Neuron (in vitro differentiated cells): ENCODE measurements around the gene NCAPG2.

Experiments
- H2AFZ ChIP-seq: one replicate; pipeline ENCODE4 v1.6.1; 2013; ENCODE audit warnings: low read depth, mild to moderate bottlenecking, inconsistent platforms, low read length, moderate library complexity
- H3K27me3 ChIP-seq: one replicate; pipeline ENCODE4 v1.6.1; 2013; ENCODE audit warnings: low read length; ENCODE audit not compliant: insufficient read depth
- H3K36me3 ChIP-seq: one replicate; pipeline ENCODE4 v1.6.1; 2013; ENCODE audit warnings: low read length; ENCODE audit not compliant: insufficient read depth
- H3K4me1 ChIP-seq: one replicate; pipeline ENCODE4 v1.6.1; 2013; ENCODE audit warnings: low read length; ENCODE audit not compliant: insufficient read depth
- H3K4me3 ChIP-seq: 2 replicates; pipeline ENCODE4 v1.5.1; 2013; ENCODE audit warnings: mild to moderate bottlenecking, low read length, moderate library complexity
- H3K9me3 ChIP-seq: one replicate; pipeline ENCODE4 v1.6.1; 2013; ENCODE audit warnings: low read length

Gene NCAPG2

DNA sequence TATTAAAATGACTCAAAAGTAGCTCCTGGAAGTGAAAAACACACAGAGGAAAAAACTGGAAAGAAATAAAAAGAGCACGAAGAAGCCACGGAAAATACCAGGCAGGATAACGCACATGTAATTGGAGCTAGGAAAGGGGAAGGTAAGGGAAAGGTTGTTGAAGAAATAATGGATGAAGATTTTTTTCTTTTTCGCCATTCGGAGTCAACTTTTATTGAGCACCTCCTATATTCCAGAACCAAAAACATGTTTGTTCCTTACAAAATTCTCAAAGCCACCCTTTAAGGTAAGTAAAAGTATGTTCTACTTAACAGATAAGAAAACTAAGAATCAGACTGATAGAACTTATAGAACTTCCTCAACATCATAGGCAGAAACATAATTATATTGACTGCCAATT, 84.2 kb downstream of the NCAPG2 start:
- Histone ChIP-seq H3K9me3 (no peaks in the 10 kb centered on the region), H3K4me3 (no peak overlapping the region), H3K4me1 (no peaks in the 10 kb centered on the region), H3K27me3 (no peaks in the 10 kb centered on the region), H3K36me3 (peaks cover 5% of the 10 kb centered on the region), H2AFZ (no peak overlapping the region)

DNA sequence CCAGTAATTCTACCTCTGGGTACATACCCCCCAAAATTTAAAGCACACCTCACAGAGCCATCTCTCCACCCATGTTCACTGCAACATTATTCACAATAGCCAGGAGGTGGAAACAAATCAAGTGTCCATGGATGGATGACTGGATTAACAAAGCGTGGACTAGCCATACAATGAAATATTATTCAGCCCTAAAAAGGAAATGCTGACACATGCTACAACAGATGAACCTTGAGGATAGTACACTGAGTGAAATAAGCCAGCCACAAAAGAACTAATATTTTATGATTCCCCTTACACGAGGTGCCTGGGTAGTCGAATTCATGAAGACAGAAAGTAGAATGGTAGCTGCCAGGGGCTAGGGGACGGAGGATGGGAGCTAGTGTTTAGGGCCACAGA, 85.9 kb downstream of the NCAPG2 start:
- Histone ChIP-seq H3K36me3 (peaks cover 5% of the 10 kb centered on the region), H3K4me1 (no peaks in the 10 kb centered on the region), H3K4me3 (no peak overlapping the region)

DNA sequence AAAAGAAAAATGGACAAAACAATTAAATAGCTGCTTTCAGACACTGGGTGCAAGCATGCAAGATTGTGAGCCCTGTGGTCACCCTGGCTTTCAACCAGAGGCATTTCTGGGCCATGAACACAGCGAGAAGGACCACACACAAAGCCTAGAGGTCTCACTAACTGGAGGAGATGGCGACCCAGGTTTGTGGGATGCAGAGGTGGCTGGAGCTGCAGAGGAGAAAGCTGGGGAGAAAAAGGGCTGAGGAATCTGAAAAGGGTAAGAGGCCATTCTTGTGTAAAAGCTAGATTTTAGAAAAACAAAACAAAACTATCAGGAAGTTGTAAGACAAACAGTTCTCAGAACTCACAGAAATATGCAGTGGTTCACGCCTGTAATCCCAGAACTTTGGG, 86.9 kb downstream of the NCAPG2 start:
- Histone ChIP-seq H2AFZ (no peak overlapping the region), H3K36me3 (peaks cover 5% of the 10 kb centered on the region), H3K9me3 (no peaks in the 10 kb centered on the region), H3K4me1 (no peaks in the 10 kb centered on the region), H3K27me3 (no peaks in the 10 kb centered on the region), H3K4me3 (no peak overlapping the region)

More for the DNA sequence above, 85.9 kb downstream of the NCAPG2 start:
- Histone ChIP-seq H3K9me3 (no peaks in the 10 kb centered on the region), H3K27me3 (no peaks in the 10 kb centered on the region), H2AFZ (no peak overlapping the region)

DNA sequence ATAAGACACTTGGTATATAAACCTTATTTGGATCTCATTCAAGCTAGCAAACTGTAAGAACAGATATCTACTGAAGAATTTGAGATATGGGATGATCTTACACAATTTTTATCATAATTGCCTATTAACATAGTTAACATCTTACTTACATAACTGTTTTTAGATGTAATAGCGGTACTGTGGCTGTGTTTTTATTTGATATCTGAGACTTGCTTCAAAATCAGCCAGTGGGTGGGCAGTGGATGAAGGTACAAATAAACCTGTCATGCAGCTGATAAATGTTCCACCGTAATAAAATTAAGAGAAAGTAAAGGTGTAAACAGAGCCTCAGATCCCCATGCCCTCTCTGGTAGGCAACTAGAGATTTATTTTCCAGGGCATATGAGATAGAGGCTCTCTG, 88.6 kb downstream of the NCAPG2 start:
- Histone ChIP-seq H3K9me3 (no peaks in the 10 kb centered on the region), H3K4me1 (no peaks in the 10 kb centered on the region), H2AFZ (no peak overlapping the region), H3K4me3 (no peak overlapping the region), H3K27me3 (no peaks in the 10 kb centered on the region), H3K36me3 (peaks cover 5% of the 10 kb centered on the region)

DNA sequence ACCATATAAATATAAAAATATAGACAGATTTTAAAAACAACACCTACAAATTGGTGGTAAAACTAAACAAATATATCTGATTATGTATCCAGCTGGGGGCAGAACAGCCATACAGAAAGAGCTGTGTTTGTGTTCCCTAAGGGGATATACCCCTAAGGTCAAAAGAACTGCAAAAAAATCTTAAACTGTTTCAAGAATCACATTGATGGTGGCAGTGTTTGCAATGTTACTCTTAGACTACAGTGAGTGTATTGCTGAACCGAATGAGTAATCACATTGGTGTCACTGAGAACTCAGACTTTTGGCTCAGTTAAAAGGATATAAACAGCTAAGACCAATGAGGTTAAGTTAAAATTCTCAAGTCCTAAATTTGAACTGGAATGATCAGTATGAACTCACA, 89.9 kb downstream of the NCAPG2 start:
- Histone ChIP-seq H2AFZ (no peak overlapping the region), H3K36me3 (peaks cover 5% of the 10 kb centered on the region)

DNA sequence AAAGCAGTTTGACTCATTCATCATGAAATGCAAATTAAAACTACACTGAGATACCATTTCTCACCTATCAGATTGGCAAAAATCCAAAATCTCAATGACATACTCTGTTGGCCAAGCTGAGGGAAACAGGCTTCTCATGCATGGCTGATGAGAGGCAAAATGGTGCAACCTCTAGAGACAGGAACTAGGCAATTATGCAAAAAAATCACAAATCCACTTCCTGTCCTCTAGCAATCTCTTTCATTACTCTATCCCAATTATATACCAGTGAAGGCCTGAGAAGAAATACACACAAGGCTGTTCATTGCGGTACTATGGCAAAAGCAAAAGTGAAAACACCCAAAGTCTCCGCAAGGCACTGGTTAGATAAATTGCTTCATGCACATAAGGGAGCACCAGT, 91.1 kb downstream of the NCAPG2 start:
- H3K4me1 ChIP-seq: no peaks in the 10 kb centered on the region
- H2AFZ ChIP-seq: no peak overlapping the region
- H3K27me3 ChIP-seq: no peaks in the 10 kb centered on the region
- H3K36me3 ChIP-seq: peaks cover 7% of the 10 kb centered on the region
- H3K9me3 ChIP-seq: no peaks in the 10 kb centered on the region
- H3K4me3 ChIP-seq: no peak overlapping the region

More for the DNA sequence above, 89.9 kb downstream of the NCAPG2 start:
- H3K4me3 ChIP-seq: no peak overlapping the region
- no peaks in the 10 kb centered on the region for H3K4me1 ChIP-seq
- no peaks in the 10 kb centered on the region for H3K9me3 ChIP-seq
- H3K27me3 ChIP-seq: no peaks in the 10 kb centered on the region

DNA sequence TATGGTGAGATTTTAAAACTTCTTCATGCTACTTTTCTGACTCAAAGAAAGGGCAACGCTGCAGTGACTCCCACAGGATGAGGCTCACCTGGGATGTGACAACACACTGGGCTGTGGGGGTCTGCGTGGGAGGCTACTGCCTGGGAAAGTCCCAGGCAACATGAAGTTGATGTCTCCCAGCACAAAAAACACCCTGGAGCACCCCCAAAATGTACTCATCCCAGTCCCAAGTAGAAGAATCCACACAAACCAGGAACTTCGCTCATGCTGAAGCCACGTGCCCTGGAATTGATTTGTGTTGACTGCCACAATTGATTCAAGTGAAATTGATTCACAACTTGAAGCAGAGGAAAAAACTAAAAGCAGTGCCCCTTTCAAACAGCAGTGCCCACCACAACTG, 92.1 kb downstream of the NCAPG2 start:
- H3K4me3 ChIP-seq: no peak overlapping the region

DNA sequence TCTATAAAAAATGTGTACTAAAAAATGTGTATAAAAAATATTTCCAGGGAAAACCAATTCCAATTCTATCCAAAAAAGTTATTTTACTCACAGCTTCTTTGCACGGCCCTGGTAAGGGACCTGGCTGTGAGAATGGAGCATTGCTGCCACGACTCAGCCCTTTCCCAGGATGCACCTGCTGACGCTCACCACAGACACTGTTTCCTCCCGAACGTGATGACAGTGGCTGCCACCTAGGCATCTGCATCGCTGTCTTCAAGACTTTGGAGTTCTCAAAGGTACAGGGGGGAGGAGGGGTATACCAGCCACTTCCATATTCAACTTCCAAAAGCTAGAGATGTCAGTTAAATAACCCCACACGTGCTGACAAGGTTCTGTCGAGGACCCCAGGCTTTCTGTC, 93.1 kb downstream of the NCAPG2 start:
- Histone ChIP-seq H3K4me3 (no peak overlapping the region), H3K4me1 (no peaks in the 10 kb centered on the region), H3K9me3 (no peaks in the 10 kb centered on the region), H3K36me3 (peaks cover 21% of the 10 kb centered on the region), H3K27me3 (no peaks in the 10 kb centered on the region), H2AFZ (no peak overlapping the region)

More for the DNA sequence above, 92.1 kb downstream of the NCAPG2 start:
- Histone ChIP-seq H3K36me3 (peaks cover 11% of the 10 kb centered on the region), H3K27me3 (no peaks in the 10 kb centered on the region), H3K4me1 (no peaks in the 10 kb centered on the region), H2AFZ (no peak overlapping the region), H3K9me3 (no peaks in the 10 kb centered on the region)

DNA sequence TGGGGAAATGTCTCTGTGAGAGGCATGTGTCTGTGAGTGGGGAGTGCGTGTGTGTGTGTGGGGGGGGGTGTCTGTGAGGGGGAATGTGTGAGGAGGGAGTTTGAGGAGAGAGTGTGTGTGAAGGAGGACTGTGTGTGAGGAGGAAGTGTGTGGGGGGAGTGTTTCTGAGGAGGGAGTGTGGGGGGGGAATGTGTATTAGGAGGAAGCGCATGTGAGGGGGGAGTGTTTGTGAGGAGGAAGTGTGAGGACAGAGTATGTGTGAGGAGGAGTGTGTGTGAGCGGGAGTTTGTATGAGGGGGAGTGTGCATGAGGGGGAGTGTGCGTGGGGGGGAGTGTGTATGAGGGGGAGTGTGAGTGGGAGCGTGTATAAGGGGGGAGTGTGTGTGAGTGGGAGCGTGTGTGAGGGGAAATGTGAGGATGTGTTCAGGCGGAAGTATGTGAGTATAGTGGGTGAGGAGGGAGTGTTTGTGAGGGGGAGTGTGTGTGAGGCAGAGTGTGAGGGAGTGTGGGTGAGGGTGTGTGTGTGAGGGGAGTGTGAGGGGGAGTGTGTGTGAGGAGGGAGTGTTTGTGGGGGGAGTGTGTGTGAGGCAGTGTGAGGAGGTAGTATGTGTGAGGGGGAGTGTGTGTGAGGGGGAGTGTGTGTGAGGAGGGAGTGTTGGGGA, 95.2 kb downstream of the NCAPG2 start:
- H3K36me3 ChIP-seq: peaks cover 23% of the 10 kb centered on the region
- no peaks in the 10 kb centered on the region for H3K27me3 ChIP-seq
- no peak overlapping the region for H2AFZ ChIP-seq
- no peaks in the 10 kb centered on the region for H3K9me3 ChIP-seq
- no peaks in the 10 kb centered on the region for H3K4me1 ChIP-seq
- H3K4me3 ChIP-seq: no peak overlapping the region

DNA sequence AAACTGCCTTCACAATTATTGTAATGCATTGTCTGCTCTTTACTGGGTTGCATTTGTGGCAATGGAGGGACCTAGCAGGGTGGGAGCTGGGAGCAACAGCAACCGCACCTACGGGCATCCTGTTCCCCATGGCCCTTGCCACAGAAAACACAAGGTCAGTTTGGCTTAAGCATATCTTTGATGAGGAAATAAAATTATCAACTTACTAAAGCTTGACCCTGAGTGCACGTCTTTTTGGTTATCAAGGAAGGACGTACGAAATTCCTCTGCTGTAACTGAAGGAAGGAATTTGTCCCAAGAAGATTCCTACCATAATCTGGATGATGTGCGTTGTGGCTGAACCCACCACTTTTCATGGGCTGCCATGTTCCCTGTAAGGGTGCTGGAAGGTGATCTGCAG, 97.0 kb downstream of the NCAPG2 start:
- Histone ChIP-seq H2AFZ (no peak overlapping the region), H3K36me3 (peaks cover 23% of the 10 kb centered on the region), H3K4me1 (no peaks in the 10 kb centered on the region), H3K9me3 (no peaks in the 10 kb centered on the region), H3K4me3 (no peak overlapping the region), H3K27me3 (no peaks in the 10 kb centered on the region)

DNA sequence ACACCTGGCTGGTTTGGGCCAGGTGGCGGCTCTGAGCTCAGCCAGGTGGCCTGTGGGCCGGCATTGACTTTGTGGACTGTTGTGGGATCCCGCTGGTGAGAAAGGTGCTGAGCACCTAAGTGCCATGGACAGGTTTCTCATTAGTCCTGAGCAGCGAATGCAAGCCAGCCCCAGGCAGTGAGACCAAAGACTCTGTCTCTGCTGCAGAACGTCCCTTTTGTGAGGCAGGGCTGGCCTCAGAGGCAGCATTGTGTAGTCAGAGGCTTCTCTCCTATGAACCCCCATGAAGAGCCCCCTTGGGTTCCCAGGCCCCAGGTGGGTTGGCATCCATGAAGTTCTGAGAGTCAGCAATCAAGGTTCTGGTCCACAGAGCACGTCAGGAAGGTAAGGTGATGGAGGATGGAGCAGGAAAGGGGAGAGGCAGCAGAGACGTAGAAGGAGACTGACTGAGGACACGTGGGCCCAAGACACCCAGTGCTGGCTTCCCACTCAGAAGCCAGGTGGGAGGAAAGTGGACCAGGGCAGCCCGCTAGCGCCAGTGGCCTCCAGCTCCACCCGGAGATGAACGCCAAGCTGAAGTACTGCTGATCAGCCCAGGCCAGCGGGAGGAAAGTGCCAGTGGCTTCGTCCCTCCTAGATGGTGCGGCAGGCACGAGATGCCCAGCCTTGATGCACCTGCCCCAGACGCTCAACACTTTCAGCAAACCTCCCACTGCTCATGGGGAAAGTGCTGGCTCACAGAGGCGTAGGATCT, 97.8 kb downstream of the NCAPG2 start:
- H3K27me3 ChIP-seq: no peaks in the 10 kb centered on the region
- peaks cover 23% of the 10 kb centered on the region for H3K36me3 ChIP-seq
- H3K4me1 ChIP-seq: no peaks in the 10 kb centered on the region
- no peak overlapping the region for H3K4me3 ChIP-seq
- no peak overlapping the region for H2AFZ ChIP-seq
- no peaks in the 10 kb centered on the region for H3K9me3 ChIP-seq

DNA sequence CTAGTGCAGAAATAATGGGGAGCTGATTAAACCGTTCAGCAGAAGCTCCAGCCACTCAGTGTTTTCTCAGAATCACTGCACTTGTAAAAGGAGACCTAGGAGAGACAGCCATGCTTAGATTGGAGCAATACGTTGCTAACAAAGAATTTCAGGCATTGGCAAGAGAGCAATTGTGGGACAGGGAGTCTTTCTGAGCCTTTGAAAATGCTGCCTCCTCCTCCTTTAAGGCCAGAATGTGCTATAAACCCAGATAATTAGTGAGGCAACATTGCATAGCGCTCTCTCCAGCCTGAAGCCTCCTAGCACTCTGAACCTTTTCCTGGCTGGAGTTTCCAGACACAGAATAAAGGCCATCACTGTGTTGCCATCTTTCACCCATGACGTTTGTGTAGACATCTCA, 98.5 kb downstream of the NCAPG2 start:
- no peaks in the 10 kb centered on the region for H3K4me1 ChIP-seq
- H3K36me3 ChIP-seq: peaks cover 23% of the 10 kb centered on the region
- H3K27me3 ChIP-seq: no peaks in the 10 kb centered on the region
- H3K9me3 ChIP-seq: no peaks in the 10 kb centered on the region
- no peak overlapping the region for H3K4me3 ChIP-seq
- H2AFZ ChIP-seq: no peak overlapping the region

DNA sequence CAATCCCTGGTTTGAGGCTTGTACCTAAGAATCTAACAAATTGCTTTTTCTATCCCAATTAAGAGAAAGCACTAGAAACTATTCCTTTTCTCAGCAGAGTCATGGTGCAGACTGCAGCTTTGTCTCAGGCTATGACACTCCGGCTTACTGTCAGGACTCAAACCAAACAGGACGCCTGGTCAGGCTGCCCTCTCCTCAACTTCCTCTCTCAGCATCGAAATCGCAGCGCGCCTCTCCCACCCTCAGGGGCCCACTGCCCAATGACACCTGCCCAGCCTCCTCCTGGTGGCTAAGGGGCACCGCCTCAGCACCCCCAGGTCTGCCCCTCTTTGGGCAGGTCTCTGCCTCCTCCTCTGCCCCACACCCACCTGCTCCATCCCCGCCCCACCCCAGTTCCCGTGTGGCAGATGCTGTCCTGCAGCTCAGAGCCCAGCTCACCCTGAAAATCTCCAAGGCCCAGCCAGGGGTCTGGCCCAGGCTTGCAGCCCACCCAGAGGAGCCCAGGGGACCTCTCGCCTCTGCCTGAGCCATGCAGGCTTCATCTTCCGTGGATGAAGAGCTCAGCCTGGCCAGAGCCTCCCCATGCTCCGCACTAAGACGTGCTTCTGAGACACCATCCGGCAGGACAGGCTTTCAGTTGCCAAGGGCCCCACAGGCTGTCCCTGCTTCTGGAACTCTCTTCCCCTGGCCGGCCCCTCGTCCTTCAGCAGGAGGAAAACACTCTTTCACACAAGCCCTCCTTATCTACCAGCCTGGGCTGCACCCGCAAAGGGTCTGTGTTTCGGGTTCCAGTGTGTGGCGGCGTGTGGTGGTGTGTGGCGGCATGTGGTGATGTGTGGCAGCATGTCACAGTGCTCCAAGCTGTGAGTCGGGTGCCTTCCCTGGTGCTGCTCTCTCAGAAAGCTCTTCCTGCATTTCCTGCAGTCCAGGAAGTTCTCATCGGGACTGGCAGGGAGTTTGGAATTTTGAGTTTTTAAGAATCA, 100.5 kb downstream of the NCAPG2 start:
- Histone ChIP-seq H2AFZ (no peak overlapping the region), H3K4me1 (no peaks in the 10 kb centered on the region), H3K27me3 (no peaks in the 10 kb centered on the region), H3K4me3 (no peak overlapping the region), H3K36me3 (peaks cover 23% of the 10 kb centered on the region), H3K9me3 (no peaks in the 10 kb centered on the region)
